Fibroblast of skin of right quadriceps (primary cell): ENCODE data around the gene SNRNP25.

ENCODE experiments used
- DNase-seq: peaks from one replicate; pipeline ENCODE4 v3.0.0-alpha.2; 2013

SNRNP25 gene

DNA sequence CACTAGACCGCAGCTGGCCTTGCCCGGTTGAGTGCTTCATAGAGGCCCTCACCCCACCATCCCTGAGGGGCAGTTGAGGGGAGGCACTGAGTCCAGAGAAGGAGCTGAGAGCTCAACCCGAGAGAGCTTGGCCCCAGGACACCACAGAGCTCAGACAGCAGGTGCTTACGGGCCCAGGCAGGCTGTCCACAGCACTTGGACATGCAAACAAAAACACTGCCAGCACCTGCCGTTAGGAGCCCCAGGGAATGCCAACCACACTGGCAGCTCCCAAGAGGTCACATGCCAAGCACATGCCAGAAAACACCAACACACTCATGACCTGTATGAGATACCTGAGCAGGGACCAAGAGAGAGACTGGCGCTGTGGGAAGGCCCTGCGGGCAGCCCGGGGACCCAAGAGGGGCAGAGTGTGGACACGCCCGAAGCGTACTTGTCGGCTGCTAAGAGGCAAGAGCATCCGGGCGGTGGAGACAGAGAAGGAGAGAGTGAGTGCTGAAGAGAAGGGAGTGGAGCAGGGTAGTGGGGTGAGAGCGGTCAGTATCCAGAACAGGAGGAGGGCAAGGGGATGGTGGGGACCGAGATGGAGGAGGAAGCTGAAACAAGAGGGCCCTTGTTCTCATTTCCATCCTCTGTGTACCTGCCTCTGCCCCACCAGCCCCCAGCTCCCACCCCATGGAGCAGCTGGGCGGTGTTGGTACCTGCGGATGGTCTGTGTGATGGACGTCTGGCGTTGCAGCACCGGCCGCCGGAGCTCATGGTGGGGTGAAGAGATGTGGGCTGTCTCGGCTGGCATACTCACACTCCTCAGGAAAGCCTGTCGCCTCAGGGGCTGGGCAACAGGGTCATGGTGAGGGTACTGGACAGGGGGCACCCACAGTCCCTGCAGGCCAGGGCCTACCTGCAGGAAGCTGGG is 10.6 kb downstream of the SNRNP25 start:
- DNase-seq, result no peak

GRCh38 chr16:64914-65255 is 11.3 kb downstream of the SNRNP25 start:
- DNase-seq, result no peak

DNA sequence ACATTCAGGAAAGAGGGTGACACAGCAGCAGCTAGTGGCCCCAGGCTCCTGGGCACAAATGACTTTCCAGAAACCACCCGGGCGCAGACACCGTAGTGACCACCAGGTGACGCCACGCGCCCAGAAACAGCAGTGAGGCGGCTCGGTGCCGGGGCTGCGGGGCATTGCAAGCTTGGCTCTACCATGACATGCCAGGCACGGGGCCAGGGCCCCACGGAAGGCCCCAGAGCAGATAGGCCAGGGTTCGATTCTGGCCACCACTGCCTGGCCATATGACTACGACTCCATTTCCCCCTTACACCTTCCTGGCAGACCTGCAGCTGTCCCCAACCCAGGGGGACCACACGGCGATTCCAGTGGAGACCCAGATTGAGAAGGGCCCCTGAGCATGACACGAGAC is 12.1 kb downstream of the SNRNP25 start:
- peak; percentile 58 for DNase-seq

GRCh38 chr16:66309-67182 is 12.9 kb downstream of the SNRNP25 start:
- no peak for DNase-seq

GRCh38 chr16:67183-67791 is 13.7 kb downstream of the SNRNP25 start:
- no peak for DNase-seq

DNA sequence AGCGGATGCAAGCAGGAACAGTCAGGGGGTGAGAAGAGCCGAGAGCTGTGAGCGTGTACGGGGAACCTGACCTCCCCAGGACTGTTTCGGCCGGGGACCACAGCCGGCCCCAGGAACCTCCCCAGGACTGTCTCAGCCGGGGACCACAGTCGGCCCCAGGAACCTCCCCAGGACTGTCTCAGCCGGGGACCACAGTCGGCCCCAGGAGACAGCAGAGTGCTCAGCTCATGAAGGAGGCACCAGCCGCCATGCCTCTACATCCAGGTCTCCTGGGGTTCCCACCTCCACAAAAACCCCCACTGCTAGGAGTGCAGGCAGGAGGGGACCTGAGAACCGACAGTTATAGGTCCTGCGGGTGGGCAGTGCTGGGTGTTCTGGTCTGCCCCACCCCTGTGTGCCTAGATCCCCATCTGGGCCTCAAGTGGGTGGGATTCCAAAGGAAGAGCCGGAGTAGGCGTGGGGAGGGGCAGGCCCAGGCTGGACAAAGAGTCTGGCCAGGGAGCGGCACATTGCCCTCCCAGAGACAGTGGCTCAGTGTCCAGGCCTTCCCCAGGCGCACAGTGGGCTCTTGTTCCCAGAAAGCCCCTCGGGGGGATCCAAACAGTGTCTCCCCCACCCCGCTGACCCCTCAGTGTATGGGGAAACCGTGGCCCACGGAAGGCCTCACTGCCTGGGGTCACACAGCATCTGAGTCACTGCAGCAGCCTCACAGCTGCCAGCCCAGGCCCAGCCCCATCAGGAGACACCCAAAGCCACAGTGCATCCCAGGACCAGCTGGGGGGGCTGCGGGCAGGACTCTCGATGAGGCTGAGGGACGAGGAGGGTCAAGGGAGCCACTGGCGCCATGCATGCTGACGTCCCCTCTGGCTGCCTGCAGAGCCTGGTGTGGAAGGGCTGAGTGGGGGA is 14.5 kb downstream of the SNRNP25 start:
- no peak for DNase-seq

- no peak for DNase-seq
Measured at GRCh38 chr16:69181-69580, 15.6 kb downstream of the SNRNP25 start.

GRCh38 chr16:71210-71539 is 17.5 kb downstream of the SNRNP25 start:
- DNase-seq, result no peak

DNA sequence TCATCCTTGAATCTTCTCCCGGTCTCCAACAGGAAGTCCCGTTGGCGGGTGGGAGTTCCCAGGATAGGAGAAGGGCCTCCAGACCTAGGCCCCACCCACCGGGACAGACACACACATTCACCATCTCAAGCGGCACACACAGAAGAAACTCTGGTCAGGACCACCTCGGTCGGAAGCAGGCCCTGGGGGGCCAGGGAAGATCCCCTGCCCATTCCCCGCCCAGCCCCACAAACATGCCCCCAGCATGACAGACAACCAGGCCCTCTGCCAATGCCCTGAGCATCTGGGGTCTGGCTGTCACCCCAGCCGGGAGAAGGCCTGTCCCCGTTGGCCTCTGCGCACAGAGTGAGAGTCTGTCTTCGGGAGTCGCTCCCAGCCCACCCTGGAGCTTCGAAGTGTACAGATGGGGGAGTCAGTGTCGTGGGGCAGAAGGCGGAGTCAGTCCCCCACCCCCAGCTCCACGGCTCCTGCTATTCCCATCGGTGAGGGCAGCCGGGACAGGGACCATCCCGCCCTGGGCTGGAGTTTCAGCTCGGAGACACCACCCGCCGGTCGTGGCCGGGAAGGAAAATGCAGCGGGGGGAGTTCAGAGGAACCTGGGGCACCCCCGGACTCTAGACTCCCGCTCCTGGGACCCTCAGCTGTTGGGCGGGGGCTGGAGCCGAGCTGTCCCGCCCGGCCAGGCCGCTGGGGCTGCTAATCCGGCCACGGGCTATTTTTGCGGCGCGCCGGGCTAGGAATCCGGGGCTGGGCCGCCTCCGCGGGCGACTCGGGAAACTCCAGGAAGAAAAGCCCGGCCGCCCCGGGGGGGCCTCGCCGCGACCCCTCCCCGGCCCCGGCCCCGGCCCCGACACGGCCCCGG is 18.1 kb downstream of the SNRNP25 start:
- peak; percentile 75 for DNase-seq

DNA sequence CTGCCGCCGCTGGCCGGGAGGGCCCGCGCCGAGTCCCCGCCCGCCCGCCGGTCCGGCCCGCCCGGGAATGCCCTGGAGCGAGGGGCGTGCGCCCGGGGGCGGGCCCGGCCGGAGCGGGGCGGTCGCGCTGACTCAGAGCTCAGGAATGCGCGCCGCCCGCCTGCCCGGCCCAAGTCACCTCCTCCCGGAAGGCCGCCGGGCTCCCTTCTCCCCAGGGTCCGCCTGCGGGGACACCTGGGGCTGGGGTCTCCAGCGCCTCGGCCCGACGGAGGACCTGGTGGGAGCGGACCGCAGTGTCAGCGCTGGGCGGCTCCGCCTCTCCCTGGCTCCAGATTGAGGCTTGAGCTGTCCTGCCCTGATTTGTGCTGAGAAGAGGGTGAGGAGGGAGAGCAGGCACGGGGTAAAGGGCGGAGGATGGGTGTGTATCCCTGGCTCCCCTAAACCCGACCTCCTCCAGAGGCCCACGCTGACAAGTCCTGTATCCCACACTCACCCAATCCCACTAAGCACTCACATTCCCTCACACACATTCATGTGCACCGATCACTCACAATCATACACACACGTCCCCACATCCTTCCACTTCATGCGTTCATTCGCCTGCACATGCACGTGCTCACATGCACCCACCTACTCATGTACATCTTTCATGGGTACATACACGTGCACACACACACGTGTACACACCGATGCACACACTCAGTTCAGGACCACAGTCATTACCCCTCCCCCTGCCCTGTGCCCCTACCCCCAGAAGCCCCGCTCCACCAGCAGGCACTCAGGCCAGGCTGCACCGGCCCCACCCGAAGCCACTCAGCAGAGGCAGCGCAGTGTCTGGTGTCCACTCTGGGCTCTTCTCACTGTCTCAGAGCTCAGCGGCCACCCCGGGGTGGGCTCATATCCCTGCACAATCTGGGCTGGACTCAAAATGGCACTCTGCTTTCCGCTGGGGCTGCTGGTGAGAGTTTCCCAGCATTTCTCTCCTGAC is 19.2 kb downstream of the SNRNP25 start, which contains the start of gene RHBDF1:
TSS of gene RHBDF1 (minus strand) at position 71 of the 988 bp plus-strand sequence. CDS start 7,616 bp downstream, outside the sequence.
- DNase-seq, result peak; percentile 52

DNA sequence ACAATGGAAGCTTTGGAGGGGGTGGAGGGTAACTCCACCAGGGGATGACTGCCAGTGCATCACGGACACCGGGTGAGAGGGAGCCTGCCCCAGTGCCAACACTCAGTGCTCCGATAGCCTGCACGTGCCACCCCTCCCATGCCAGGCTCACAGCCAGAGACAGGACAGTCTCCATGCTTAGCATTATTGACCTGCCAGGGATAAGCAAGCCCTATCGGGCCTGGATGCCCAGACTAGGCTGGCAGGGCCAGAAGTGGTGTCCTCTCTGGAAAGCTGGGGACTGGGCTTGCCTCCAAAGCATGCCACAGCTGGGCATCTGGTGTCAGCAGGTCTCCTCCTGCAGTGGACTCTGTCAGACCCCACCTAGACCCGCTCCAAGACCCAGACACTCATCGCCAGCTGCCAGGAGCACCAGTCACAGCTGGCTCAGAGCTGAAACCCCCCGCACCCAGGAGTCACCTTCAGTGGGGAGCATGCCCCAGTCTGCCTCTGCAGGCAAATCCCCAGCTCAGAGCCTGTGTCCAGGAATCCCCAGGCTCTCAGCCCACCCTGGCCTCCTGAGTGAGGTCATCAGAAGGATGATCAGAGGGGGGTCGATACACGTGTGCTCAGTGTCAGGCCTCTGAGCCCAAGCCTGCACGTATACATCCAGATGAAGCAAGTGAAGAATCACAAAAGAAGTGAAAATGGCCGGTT is 20.6 kb downstream of the SNRNP25 start:
- no peak for DNase-seq

- DNase-seq, result no peak
Measured at GRCh38 chr16:74747-75334, 21.2 kb downstream of the SNRNP25 start.

DNA sequence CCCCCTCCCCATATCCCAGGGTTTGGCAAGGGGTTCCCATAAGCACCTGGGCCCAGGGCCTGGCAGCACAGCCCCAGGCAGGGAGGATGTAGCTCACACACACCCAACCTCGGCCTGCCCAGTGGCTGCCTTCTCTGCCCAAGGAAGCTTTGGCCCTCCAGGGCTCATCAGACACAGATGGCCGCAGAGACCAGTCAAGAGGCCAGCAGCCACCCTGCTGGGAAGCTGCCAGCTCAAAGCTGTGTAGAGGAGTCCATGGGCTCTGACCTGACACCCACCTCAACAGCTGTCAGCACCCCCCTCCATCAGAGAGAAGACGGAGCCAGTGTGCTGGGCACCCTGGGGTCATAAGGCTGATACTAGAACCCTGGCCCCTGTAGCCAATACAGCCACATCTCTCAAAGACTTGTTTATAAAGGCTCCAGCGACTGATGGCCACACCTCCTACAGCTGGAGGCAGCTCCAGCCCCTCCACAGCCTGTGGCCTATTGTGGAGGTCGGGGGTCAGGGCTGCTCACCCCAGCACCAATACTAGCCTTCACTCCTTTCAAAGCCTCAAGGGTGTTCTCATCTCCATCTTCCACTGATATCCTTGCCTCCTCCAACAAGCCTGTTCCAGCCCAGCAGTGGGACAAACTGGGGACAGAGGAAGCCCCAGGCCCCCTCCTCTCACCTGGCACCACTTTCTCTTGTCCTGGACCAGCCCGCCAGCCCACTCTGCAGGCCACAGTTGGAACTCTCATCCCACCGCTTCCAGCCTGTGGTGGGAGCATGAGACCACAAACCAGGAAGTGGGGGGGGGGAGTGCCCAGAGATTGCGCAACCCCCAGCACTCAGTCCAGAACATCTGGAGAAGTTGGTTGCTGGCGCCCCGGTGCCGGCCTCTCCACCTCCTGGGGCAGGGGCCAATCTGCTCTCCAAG is 22.2 kb downstream of the SNRNP25 start:
- DNase-seq, result peak; percentile 86

DNA sequence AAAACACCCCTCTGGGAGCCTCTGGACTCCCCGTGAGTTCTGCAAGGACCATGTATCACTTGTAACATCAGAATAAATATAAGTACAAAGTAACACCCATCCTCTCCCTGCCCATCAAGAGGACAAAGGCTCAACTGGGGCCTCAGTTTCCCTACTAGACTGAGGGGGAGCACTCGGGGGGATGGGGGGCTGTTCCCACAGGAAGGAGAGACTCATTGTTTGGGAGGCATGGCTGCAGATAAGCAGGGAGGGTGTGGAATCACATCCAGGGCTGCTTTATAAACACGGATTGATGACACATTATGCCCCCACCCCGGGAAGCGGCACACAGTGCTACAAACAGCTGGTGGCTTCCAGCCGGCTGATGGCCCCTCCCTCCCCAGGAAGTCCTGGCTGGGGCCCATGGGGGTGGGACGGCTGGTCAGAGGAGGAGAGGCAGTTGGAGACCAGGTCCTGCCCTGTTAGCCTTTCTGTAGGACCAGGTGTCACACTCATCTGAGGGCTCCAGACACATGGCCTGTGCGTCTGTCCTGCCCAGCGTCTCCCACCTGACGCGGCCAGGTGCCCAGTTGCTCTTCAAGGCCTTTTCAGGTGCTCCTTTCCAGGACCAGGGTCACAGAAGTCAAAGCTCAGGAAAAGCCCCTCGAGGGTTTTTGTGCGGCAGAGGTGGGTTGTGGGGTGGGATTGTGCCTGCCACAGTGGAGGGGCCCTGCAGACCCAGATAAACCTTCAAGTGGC is 23.1 kb downstream of the SNRNP25 start:
- DNase-seq, result peak; percentile 78

GRCh38 chr16:77273-77806 is 23.7 kb downstream of the SNRNP25 start:
- DNase-seq, result peak; percentile 56

GRCh38 chr16:77807-78443 is 24.3 kb downstream of the SNRNP25 start, which contains the start of gene MPG:
Gene MPG (plus strand): TSS chr16:78225. CDS start chr16:78310, 85 bp downstream.
- peak; percentile 79 for DNase-seq
